Subcutaneous abdominal adipose tissue (tissue), 5 donors: ENCODE results near the gene RGS7.
"Not testable (repeated sequence)": the region's sequence is repeated elsewhere in the genome, so short reads cannot be mapped to it uniquely, and the experiment has no call there.

Source experiments
- H3K27ac ChIP-seq: one replicate; pipeline ENCODE4 v1.7.0; 2013; ENCODE audit warnings: low read depth, mild to moderate bottlenecking, inconsistent platforms, low read length, moderate library complexity
- H3K27me3 ChIP-seq, 5 donors: one replicate each; pipeline ENCODE4 v1.7.0; 2013; ENCODE audit warnings: low read length in 5 of 5, inconsistent platforms in 1 of 5; ENCODE audit not compliant: control insufficient read depth in 5 of 5, insufficient read depth in 4 of 5
- H3K36me3 ChIP-seq, 5 donors: one replicate each; pipeline ENCODE4 v1.7.0; 2013; ENCODE audit warnings: low read length in 5 of 5; ENCODE audit not compliant: control insufficient read depth in 5 of 5, insufficient read depth in 5 of 5
- H3K4me1 ChIP-seq, 5 donors: one replicate each; pipeline ENCODE4 v1.7.0; 2013; ENCODE audit warnings: low read length in 5 of 5, mild to moderate bottlenecking in 3 of 5, moderate library complexity in 1 of 5; ENCODE audit not compliant: control insufficient read depth in 5 of 5, insufficient read depth in 5 of 5
- H3K4me3 ChIP-seq, 5 donors: one replicate each; pipeline ENCODE4 v1.7.0; 2013; ENCODE audit warnings: low read length in 5 of 5, low read depth in 1 of 5
- H3K9ac ChIP-seq, 5 donors: one replicate each; pipeline ENCODE4 v1.7.0; 2013; ENCODE audit warnings: low read length in 5 of 5, mild to moderate bottlenecking in 4 of 5, moderate library complexity in 3 of 5
- H3K9me3 ChIP-seq, 5 donors: one replicate each; pipeline ENCODE4 v1.7.0; 2013; ENCODE audit warnings: low read length in 5 of 5; ENCODE audit not compliant: control insufficient read depth in 5 of 5
- donor health status: healthy.
- donor health status: healthy.
- donor health status: healthy.
- donor health status: healthy.
- donor health status: healthy.

RGS7 gene

DNA sequence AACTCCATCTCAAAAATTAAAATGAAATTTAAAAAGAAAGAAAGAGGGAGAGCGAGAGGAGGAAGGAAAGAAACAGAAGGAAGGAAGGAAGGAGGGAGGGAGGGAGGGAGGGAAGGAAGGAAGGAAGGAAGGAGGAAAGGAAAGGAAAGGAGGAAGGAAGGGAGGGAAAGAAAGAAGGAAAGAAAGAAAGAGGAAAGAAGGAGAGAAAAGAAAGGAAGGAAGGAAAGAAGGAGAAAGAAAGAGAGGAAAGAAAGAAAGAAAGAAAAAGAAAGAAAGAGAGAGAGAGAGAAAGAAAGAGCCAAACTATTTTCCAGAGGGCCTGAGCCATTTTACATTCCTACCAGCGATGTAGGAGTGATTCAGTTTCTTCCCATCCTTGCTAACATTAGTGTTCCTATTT, 364.0 kb downstream of the RGS7 start:
- no peaks in the 10 kb centered on the region for H3K4me1 ChIP-seq
- H3K9me3 ChIP-seq: peaks cover 0 to 4% (median 0%) of the 10 kb centered on the region in 5 donors
- H3K27me3 ChIP-seq: no peaks in the 10 kb centered on the region
- H3K27ac ChIP-seq: no peak overlapping the region
- no peak overlapping the region for H3K9ac ChIP-seq
- no peaks in the 10 kb centered on the region for H3K36me3 ChIP-seq
- H3K4me3 ChIP-seq: no peak overlapping the region

DNA sequence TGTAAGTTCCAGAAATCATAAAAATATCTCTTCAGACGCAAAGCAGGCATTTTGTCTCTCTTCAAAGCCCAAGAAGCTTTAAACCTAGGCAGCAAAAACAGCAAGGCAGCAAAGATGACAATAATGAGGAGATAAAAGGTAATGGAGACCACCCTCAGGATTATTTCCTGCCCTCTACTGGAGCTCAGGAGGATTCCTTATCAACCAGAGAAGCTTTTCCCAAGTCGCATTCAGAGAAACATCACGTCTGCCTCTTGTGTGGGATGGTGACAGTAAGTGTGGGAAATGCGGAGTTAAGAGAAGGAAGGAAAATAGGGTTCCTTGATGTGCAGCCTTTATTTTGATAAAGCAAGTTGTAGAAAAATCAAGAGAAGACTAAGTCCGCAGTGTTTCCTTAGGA, 365.8 kb downstream of the RGS7 start:
- H3K36me3 ChIP-seq: no peaks in the 10 kb centered on the region
- H3K27me3 ChIP-seq: no peaks in the 10 kb centered on the region
- H3K9me3 ChIP-seq: peaks cover 0 to 4% (median 0%) of the 10 kb centered on the region in 5 donors
- no peaks in the 10 kb centered on the region for H3K4me1 ChIP-seq
- H3K27ac ChIP-seq: no peak overlapping the region
- no peak overlapping the region for H3K4me3 ChIP-seq
- no peak overlapping the region for H3K9ac ChIP-seq

DNA sequence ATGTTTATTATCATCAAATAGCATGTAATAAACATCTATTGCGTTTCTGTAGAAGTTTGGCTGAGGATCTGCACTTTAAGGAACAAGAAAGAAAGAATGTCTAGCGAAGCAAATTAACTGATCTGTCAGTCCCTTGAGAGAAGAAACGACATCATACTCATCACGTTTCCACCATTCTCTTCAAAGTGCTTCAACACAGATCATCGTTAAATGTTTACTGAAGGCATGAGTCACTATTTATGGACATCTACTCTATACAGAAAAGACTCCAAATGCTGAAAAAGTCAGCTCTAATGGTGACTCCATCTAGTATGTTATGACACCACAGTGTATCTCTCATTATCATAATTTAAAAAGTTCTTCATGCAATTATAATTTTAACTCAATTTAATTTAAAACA, 369.1 kb downstream of the RGS7 start:
- H3K27me3 ChIP-seq: no peaks in the 10 kb centered on the region
- H3K27ac ChIP-seq: no peak overlapping the region
- no peak overlapping the region for H3K9ac ChIP-seq
- H3K4me1 ChIP-seq: no peaks in the 10 kb centered on the region
- no peaks in the 10 kb centered on the region for H3K9me3 ChIP-seq
- no peak overlapping the region for H3K4me3 ChIP-seq
- no peaks in the 10 kb centered on the region for H3K36me3 ChIP-seq

DNA sequence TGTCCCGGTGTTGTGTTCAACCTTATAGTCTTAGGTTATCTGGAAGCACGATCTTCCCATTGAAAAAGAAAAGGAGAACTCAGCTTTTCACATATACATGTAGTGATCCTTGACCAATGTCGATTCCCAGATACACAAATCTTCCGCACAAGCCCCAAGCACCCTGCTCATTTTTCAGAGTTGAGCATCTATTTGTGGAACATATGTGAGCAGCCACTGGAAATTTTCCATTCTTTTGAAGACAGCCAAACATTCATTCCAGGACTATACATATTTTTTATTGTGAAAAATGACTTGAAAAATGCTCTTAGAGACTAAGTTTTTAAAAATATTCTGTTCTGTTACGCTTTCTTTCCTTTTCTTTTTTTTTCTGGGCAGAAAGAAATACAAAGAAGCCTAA, 371.9 kb downstream of the RGS7 start:
- H3K9me3 ChIP-seq: no peaks in the 10 kb centered on the region
- H3K27ac ChIP-seq: no peak overlapping the region
- H3K36me3 ChIP-seq: no peaks in the 10 kb centered on the region
- no peak overlapping the region for H3K4me3 ChIP-seq
- H3K9ac ChIP-seq: no peak overlapping the region
- no peaks in the 10 kb centered on the region for H3K27me3 ChIP-seq
- no peaks in the 10 kb centered on the region for H3K4me1 ChIP-seq

DNA sequence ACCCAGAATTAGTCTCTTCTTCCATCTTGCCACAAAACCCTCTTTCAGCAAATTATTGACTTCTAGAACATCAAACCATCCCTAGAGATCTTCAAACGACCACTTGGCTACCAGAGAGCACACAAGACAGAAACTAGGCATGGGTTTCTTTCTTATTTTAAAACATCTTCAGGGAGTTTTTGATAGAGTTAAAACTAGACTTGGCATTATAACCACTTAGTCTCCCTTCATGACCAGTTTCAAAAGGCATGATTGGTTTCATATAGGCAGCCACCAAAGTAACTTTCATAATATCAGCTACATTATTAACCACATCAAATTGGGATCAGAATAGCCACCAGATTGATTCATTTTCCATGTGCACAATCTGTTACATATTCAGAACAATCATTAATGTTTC, 376.7 kb downstream of the RGS7 start:
- Histone ChIP-seq H3K9me3 (peaks cover 0 to 4% (median 0%) of the 10 kb centered on the region in 5 donors), H3K36me3 (no peaks in the 10 kb centered on the region), H3K4me3 (no peak overlapping the region), H3K4me1 (no peaks in the 10 kb centered on the region), H3K27me3 (no peaks in the 10 kb centered on the region), H3K27ac (no peak overlapping the region), H3K9ac (no peak overlapping the region)

DNA sequence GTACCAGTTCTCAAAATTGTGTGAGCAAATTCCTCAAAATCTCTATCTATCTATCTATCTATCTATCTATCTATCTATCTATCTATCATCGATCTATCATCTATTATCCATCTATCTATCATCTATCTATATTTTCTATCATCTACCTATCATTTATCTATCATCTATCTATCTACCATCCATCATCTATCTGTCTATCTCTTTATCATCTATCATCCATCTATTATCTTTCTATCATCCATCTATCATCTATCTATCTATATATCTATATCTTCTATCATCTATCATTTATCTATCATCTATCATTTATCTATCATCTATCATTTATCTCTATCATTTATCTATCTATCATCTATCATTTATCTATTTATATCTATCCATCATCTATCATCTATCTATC, 380.3 kb downstream of the RGS7 start:
- no peak overlapping the region for H3K27ac ChIP-seq
- H3K9me3 ChIP-seq: peaks cover 0 to 4% (median 0%) of the 10 kb centered on the region in 5 donors
- no peaks in the 10 kb centered on the region for H3K4me1 ChIP-seq
- H3K9ac ChIP-seq: no peak overlapping the region
- H3K36me3 ChIP-seq: no peaks in the 10 kb centered on the region
- H3K27me3 ChIP-seq: no peaks in the 10 kb centered on the region
- H3K4me3 ChIP-seq: no peak overlapping the region

DNA sequence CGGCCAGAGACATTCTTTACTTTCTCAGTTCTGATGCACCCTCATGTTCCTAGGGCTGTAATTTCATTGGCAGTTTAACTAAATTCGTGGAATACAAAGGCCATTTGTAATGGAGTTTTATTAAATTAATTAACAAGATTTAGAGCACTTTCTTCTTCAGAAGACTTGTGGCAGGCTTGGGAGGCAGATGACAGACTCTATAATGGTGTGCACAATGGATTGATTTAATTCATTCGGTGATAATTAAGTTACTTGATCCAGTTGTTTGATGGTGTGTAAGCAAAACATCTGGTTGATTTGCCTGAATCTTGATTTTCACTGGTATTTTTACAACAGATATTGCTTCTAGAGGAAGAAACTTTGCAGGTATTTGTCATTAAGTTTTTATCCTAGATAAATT, 383.1 kb downstream of the RGS7 start:
- Histone ChIP-seq H3K9me3 (peaks cover 0 to 4% (median 0%) of the 10 kb centered on the region in 5 donors), H3K27me3 (no peaks in the 10 kb centered on the region), H3K36me3 (no peaks in the 10 kb centered on the region), H3K4me3 (no peak overlapping the region), H3K27ac (no peak overlapping the region), H3K4me1 (no peaks in the 10 kb centered on the region), H3K9ac (no peak overlapping the region)

DNA sequence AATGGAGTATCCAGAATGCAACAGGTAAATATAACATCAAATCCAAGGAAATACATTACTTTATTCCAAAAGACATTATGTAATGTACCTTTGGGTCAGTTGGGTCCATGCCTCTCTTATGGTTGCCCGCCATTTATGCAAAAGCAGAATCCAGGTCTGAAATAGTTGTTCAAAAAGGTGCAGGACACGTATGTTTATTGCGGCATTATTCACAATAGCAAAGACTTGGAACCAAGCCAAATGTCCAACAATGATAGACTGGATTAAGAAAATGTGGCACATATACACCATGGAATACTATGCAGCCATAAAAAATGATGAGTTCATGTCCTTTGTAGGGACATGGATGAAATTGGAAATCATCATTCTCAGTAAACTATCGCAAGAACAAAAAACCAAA, 384.9 kb downstream of the RGS7 start:
- H3K27me3 ChIP-seq, H3K27ac ChIP-seq, H3K4me1 ChIP-seq, H3K4me3 ChIP-seq, H3K9ac ChIP-seq, H3K9me3 ChIP-seq, H3K36me3 ChIP-seq: not testable (repeated sequence)

DNA sequence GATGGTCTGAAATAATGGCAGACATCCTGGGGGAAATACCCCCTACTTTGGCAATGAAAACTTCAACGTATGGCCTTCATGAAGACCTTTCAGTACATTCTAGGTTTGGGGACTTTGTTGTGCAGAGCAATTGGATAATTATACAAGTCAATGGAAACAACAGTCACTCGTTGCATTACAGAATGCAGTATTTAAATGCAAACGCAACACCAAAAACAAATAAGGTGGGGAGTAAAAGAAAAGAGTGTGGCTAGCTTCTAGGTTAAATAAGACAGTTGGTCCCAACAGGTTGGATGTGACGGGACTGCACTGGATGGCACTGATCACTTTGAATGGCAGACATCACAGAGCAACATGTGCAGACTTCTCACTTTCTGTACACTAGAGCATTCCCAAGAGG, 386.8 kb downstream of the RGS7 start:
- Histone ChIP-seq H3K4me3 (no peak overlapping the region), H3K4me1 (no peaks in the 10 kb centered on the region), H3K36me3 (no peaks in the 10 kb centered on the region), H3K9me3 (no peaks in the 10 kb centered on the region), H3K9ac (no peak overlapping the region), H3K27ac (no peak overlapping the region), H3K27me3 (no peaks in the 10 kb centered on the region)

DNA sequence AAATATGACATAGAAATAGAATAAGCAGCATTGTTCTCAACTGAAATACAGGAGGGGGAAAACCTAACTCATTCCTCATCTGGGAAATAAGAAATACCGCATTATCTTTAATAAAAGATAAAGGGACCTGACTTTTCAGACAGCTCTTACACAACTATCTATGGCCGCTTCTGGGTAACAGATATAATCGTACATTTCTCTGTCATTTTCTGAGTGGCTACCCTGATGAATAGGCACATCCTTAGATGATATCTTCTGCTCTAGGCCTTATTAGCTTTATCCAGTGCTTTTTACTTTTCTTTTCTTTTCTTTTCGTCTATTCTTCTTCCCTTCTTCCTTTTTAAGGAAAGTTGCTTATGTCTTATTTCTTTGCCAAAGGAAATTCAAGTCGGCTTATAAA, 388.1 kb downstream of the RGS7 start:
- Histone ChIP-seq H3K27ac (no peak overlapping the region), H3K9me3 (no peaks in the 10 kb centered on the region), H3K4me3 (no peak overlapping the region), H3K4me1 (no peaks in the 10 kb centered on the region), H3K27me3 (no peaks in the 10 kb centered on the region), H3K9ac (no peak overlapping the region), H3K36me3 (no peaks in the 10 kb centered on the region)

DNA sequence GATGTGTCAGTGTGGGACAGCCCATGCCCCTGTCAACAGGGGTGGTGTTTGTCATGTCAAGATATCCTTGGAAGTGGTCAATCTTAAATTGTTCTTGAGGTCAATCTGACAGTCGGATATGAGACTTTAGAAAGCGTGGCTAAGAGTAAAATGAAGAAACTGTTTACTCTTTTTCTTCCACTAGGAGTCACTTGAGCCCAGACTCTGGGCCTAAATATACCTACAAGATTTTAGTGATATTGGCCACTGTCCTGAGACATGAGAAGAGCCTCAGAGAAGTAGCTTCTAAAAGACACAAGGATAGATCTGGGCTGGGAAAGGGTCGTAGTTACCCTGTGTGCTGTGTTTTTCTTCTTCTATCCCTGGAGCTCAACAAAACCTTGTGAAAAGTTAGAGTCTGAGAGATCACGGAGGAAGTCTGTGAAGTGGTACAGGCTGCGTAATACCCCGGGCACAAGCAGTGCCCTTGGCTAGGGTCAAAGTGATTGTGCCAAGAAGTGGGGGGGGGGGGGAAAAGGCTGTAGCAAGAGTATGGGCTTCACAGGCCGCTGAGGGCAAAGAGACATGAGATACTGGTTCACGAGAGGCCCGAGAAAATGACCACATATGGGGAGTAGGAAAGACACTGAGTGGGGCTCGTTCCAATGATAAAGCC, 389.8 kb downstream of the RGS7 start:
- Histone ChIP-seq H3K27me3 (no peaks in the 10 kb centered on the region), H3K4me3 (no peak overlapping the region), H3K36me3 (no peaks in the 10 kb centered on the region), H3K9ac (no peak overlapping the region), H3K9me3 (no peaks in the 10 kb centered on the region), H3K27ac (no peak overlapping the region), H3K4me1 (no peaks in the 10 kb centered on the region)
